ENCODE data around the gene GDPD2.

Gene GDPD2

GRCh38 chrX:70449457-70449966 is 26.4 kb downstream of the GDPD2 start:
- no peak overlapping the region for H2AFZ ChIP-seq
- no peaks in the 10 kb centered on the region for H3K79me2 ChIP-seq
- no peak overlapping the region for H3K9ac ChIP-seq
- H3K4me3 ChIP-seq (ENCODE audit: low read depth, low read length) = no peak overlapping the region
- no peaks in the 10 kb centered on the region for H3K9me3 ChIP-seq (ENCODE audit: control insufficient read depth, low read length)
- TF ChIP-seq CTCF (IDR thresholded peaks at IDR 0.05) = no peak
- no peaks in the 10 kb centered on the region for H3K36me3 ChIP-seq (ENCODE audit: control insufficient read depth, insufficient read depth, low read length)
- peaks cover 4% of the 10 kb centered on the region for H3K4me1 ChIP-seq
- H3K27me3 ChIP-seq (ENCODE audit: control insufficient read depth, insufficient read depth, low read length) = no peaks in the 10 kb centered on the region
- no peak overlapping the region for H3K27ac ChIP-seq
- no peak overlapping the region for H3K4me2 ChIP-seq (ENCODE audit: low read length)

- no peak overlapping the region for H3K9ac ChIP-seq
- peak overlapping the region; percentile 86 for H2AFZ ChIP-seq
- peak; percentile 65 for TF ChIP-seq CTCF (IDR thresholded peaks at IDR 0.05)
- peaks cover 10% of the 10 kb centered on the region for H3K79me2 ChIP-seq
- no peaks in the 10 kb centered on the region for H3K27me3 ChIP-seq (ENCODE audit: control insufficient read depth, insufficient read depth, low read length)
- peak overlapping the region; percentile 76 for H3K4me2 ChIP-seq (ENCODE audit: low read length)
- no peaks in the 10 kb centered on the region for H3K9me3 ChIP-seq (ENCODE audit: control insufficient read depth, low read length)
- peaks cover 6% of the 10 kb centered on the region for H3K4me1 ChIP-seq
- no peaks in the 10 kb centered on the region for H3K36me3 ChIP-seq (ENCODE audit: control insufficient read depth, insufficient read depth, low read length)
- peak overlapping the region; percentile 45 for H3K4me3 ChIP-seq (ENCODE audit: low read depth, low read length)
- peak overlapping the region; percentile 51 for H3K27ac ChIP-seq
Observed at GRCh38 chrX:70452143-70452733, 29.1 kb downstream of the GDPD2 start.

GRCh38 chrX:70453024-70453618 is 30.0 kb downstream of the GDPD2 start:
- no peak for TF ChIP-seq CTCF (IDR thresholded peaks at IDR 0.05)
- H3K4me3 ChIP-seq (ENCODE audit: low read depth, low read length) = peak overlapping the region; percentile 45
- peak overlapping the region; percentile 86 for H2AFZ ChIP-seq
- no peaks in the 10 kb centered on the region for H3K27me3 ChIP-seq (ENCODE audit: control insufficient read depth, insufficient read depth, low read length)
- H3K79me2 ChIP-seq = peaks cover 10% of the 10 kb centered on the region
- peak overlapping the region; percentile 76 for H3K4me2 ChIP-seq (ENCODE audit: low read length)
- no peaks in the 10 kb centered on the region for H3K36me3 ChIP-seq (ENCODE audit: control insufficient read depth, insufficient read depth, low read length)
- no peak overlapping the region for H3K27ac ChIP-seq
- peaks cover 6% of the 10 kb centered on the region for H3K4me1 ChIP-seq
- H3K9me3 ChIP-seq (ENCODE audit: control insufficient read depth, low read length) = no peaks in the 10 kb centered on the region
- H3K9ac ChIP-seq = no peak overlapping the region

- peak overlapping the region; percentile 68 for H2AFZ ChIP-seq
- peak overlapping the region; percentile 71 for H3K4me3 ChIP-seq (ENCODE audit: low read depth, low read length)
- H3K4me1 ChIP-seq = peaks cover 6% of the 10 kb centered on the region
- no peaks in the 10 kb centered on the region for H3K27me3 ChIP-seq (ENCODE audit: control insufficient read depth, insufficient read depth, low read length)
- no peaks in the 10 kb centered on the region for H3K9me3 ChIP-seq (ENCODE audit: control insufficient read depth, low read length)
- H3K4me2 ChIP-seq (ENCODE audit: low read length) = peak overlapping the region; percentile 78
- peaks cover 10% of the 10 kb centered on the region for H3K79me2 ChIP-seq
- peak overlapping the region; percentile 37 for H3K9ac ChIP-seq
- no peaks in the 10 kb centered on the region for H3K36me3 ChIP-seq (ENCODE audit: control insufficient read depth, insufficient read depth, low read length)
- peak; percentile 86 for TF ChIP-seq CTCF (IDR thresholded peaks at IDR 0.05)
- peak overlapping the region; percentile 83 for H3K27ac ChIP-seq
Observed at GRCh38 chrX:70454441-70455365, 31.6 kb downstream of the GDPD2 start.

Data from parathyroid adenoma (tissue), 2 donors.